ENCODE data around the gene ARFIP1. TPM values are rescaled to one million over a fixed set of nuclear protein-coding genes. Genes with fewer than 3 reads are reported as not detected.

ARFIP1 gene
- total RNA-seq, 4 donors from 2014 or later, result 26.3 to 36.1 (median 30.6) TPM

- no peak for DNase-seq (ENCODE audit: extremely low spot score)
- Histone ChIP-seq H3K27ac (replicated peaks in 1 of 4) (no peak overlapping the region), H3K27me3 (peaks cover 0 to 5% (median 0%) of the 10 kb centered on the region in 4 donors), H3K4me3 (no peak overlapping the region), H3K4me1 (no peaks in the 10 kb centered on the region), H3K9me3 (no peaks in the 10 kb centered on the region), H3K36me3 (no peaks in the 10 kb centered on the region)
- WGBS, result 93% methylated on average over 9 of the region's 9 CpGs
- no peak for TF ChIP-seq POLR2AphosphoS5 (IDR thresholded peaks at IDR 0.05)
- no peak for TF ChIP-seq POLR2A (IDR thresholded peaks at IDR 0.05; ENCODE audit: low read depth)
- no peak for TF ChIP-seq CTCF (IDR thresholded peaks at IDR 0.05)
- TF ChIP-seq EP300 (IDR thresholded peaks at IDR 0.05), result no peak
- intact Hi-C loops (cut with DNase I), result no loop called here
Observed at GRCh38 chr4:152945639-152946038, 165.9 kb downstream of the ARFIP1 start.

- no peak for DNase-seq (ENCODE audit: extremely low spot score)
- Histone ChIP-seq H3K4me3 (no peak overlapping the region), H3K27me3 (peaks cover 0 to 5% (median 0%) of the 10 kb centered on the region in 4 donors), H3K4me1 (no peaks in the 10 kb centered on the region), H3K36me3 (no peaks in the 10 kb centered on the region), H3K9me3 (no peaks in the 10 kb centered on the region), H3K27ac (replicated peaks in 1 of 4) (no peak overlapping the region)
- WGBS, result 77% methylated on average over 4 of the region's 4 CpGs
- intact Hi-C loops (cut with DNase I), result no loop called here
- no peak for TF ChIP-seq CTCF (IDR thresholded peaks at IDR 0.05)
- no peak for TF ChIP-seq POLR2A (IDR thresholded peaks at IDR 0.05; ENCODE audit: low read depth)
- no peak for TF ChIP-seq POLR2AphosphoS5 (IDR thresholded peaks at IDR 0.05)
Observed at GRCh38 chr4:152946446-152946845, 166.7 kb downstream of the ARFIP1 start.

GRCh38 chr4:152947311-152947710 is 167.6 kb downstream of the ARFIP1 start:
- no peaks in the 10 kb centered on the region for H3K36me3 ChIP-seq
- 81% methylated on average over 2 of the region's 2 CpGs for WGBS
- no peak for DNase-seq (ENCODE audit: extremely low spot score)
- TF ChIP-seq POLR2A (IDR thresholded peaks at IDR 0.05; ENCODE audit: low read depth), result no peak
- no peak for TF ChIP-seq POLR2AphosphoS5 (IDR thresholded peaks at IDR 0.05)
- no peak for TF ChIP-seq CTCF (IDR thresholded peaks at IDR 0.05)
- no peak for TF ChIP-seq EP300 (IDR thresholded peaks at IDR 0.05)
- no peaks in the 10 kb centered on the region for H3K9me3 ChIP-seq
- H3K27me3 ChIP-seq, result peaks cover 0 to 5% (median 0%) of the 10 kb centered on the region in 4 donors
- no peak overlapping the region for H3K4me3 ChIP-seq
- intact Hi-C loops (cut with DNase I), result no loop called here
- H3K27ac ChIP-seq (replicated peaks in 1 of 4), result no peak overlapping the region
- H3K4me1 ChIP-seq, result no peaks in the 10 kb centered on the region

- Histone ChIP-seq H3K36me3 (no peaks in the 10 kb centered on the region), H3K27ac (replicated peaks in 1 of 4) (no peak overlapping the region), H3K9me3 (no peaks in the 10 kb centered on the region), H3K4me3 (no peak overlapping the region), H3K4me1 (no peaks in the 10 kb centered on the region), H3K27me3 (peaks cover 0 to 5% (median 0%) of the 10 kb centered on the region in 4 donors)
- TF ChIP-seq POLR2AphosphoS5 (IDR thresholded peaks at IDR 0.05), result no peak
- no peak for TF ChIP-seq EP300 (IDR thresholded peaks at IDR 0.05)
- TF ChIP-seq CTCF (IDR thresholded peaks at IDR 0.05), result no peak
- no peak for TF ChIP-seq POLR2A (IDR thresholded peaks at IDR 0.05; ENCODE audit: low read depth)
- DNase-seq (ENCODE audit: extremely low spot score), result no peak
- intact Hi-C loops (cut with DNase I), result no loop called here
- 78% methylated on average over 8 of the region's 8 CpGs for WGBS
Observed at GRCh38 chr4:152949930-152950329, 170.2 kb downstream of the ARFIP1 start.
